A673 (cell line): ENCODE data around the gene ITGB6.

Source experiments
- CTCF ChIP-seq: fragments of 300-800, 200-600 bp; sonication (generic); conservative IDR thresholded peaks from 2 replicates; pipeline ENCODE4 v1.5.1; 2017; ENCODE audit warnings: low read depth, mild to moderate bottlenecking, antibody characterized with exemption, low read length, moderate library complexity, mixed read lengths
- EZH2 ChIP-seq: fragments of 200-600 bp; sonication (generic); IDR thresholded peaks from 2 replicates; pipeline ENCODE4 v1.6.1; 2017; ENCODE audit warnings: borderline replicate concordance, low read depth, mild to moderate bottlenecking, mixed read lengths, antibody characterized with exemption, low read length; ENCODE audit not compliant: poor library complexity, severe bottlenecking

- no peak for TF ChIP-seq CTCF
- TF ChIP-seq EZH2 = no peak
Observed at GRCh38 chr2:160051371-160051800, 148.7 kb downstream of the ITGB6 start.
